DND-41 (cell line): Measurements from ENCODE around the gene RUNX2.

Experiments
- EZH2 ChIP-seq: IDR thresholded peaks from 3 replicates; pipeline ENCODE4 v1.6.1; 2012; ENCODE audit warnings: borderline replicate concordance, low read depth, mild to moderate bottlenecking, moderate library complexity, low read length, inconsistent platforms; ENCODE audit not compliant: severe bottlenecking
- TF ChIP-seq, protein P1 (sequence below): IDR thresholded peaks from 2 replicates; pipeline ENCODE4 v1.5.1; 2012; ENCODE audit warnings: borderline replicate concordance, low read length, moderate library complexity, mild to moderate bottlenecking; ENCODE audit not compliant: poor library complexity, severe bottlenecking; ENCODE audit errors: extremely low read depth

DNA sequence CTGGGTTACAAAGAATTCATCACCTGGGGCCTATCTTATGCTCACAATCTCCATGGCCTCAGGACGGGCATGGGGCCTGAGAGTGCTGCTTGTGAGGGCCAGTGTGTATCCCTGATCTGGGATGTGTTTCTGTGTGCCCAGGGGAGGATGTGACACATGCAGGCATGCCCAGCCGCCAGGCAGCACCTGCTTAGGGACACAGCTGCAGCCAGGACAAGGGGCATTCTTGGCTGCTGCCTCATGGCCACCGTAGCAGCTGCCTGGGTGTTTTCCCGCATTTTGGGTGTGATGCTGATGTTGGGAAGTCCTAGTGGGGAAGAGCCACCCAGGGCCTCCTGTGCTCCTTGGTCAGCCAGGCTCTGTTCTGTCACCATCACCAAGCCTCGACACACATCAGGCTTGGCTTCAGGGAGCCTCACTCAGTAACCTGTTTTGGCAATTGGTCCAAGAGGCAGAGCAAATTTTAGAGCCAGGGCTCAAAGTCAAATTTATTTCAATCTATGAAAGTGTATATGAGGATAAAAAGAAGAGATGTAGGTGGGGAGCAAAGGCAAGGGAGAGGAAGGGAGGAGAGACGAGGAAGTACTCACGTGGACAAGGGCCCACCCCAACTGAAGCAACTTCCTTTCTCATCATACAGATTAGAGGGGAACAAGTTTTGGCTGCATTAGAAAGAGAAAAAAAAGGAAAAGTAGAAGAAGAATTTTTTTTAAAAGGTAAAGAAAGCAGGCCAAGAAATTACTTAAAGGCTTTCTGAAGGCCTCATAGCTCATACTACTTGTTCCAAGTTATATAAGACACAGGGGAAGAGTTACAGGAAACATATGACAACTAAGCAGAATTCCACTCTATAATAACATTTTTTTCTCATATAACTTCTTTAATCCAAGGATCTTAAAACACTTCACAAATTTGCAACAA is 319.5 kb downstream of the RUNX2 start:
- TF ChIP-seq, protein P1, sequence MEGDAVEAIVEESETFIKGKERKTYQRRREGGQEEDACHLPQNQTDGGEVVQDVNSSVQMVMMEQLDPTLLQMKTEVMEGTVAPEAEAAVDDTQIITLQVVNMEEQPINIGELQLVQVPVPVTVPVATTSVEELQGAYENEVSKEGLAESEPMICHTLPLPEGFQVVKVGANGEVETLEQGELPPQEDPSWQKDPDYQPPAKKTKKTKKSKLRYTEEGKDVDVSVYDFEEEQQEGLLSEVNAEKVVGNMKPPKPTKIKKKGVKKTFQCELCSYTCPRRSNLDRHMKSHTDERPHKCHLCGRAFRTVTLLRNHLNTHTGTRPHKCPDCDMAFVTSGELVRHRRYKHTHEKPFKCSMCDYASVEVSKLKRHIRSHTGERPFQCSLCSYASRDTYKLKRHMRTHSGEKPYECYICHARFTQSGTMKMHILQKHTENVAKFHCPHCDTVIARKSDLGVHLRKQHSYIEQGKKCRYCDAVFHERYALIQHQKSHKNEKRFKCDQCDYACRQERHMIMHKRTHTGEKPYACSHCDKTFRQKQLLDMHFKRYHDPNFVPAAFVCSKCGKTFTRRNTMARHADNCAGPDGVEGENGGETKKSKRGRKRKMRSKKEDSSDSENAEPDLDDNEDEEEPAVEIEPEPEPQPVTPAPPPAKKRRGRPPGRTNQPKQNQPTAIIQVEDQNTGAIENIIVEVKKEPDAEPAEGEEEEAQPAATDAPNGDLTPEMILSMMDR: no peak
- no peak for TF ChIP-seq EZH2
